ENCODE measurements around the gene CELF2.
A peak's percentile ranks its signal among the peaks of the same experiment; 100 is the strongest.

CELF2 gene

DNA sequence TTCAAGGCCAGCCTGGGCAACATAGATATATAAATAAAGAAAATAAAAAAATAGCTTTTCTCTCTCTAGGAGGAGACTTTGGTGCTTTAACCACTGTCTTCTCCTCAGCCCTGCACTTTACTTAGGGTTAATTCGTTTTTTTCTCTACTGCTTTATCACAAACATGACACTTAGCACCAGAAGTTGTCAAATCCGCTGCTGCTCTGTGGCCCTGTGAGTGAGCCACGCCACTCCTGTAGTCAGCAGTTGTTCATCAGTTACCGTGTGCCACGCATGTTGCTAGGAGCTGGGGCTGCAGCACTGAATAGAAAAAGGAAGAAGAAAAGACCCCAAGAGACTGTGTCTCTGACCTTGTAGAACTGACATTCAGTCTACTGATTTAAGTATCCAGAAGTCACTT lies 232.6 kb downstream of the CELF2 start:
- DNase-seq (ENCODE audit: low spot score) = no peak

DNA sequence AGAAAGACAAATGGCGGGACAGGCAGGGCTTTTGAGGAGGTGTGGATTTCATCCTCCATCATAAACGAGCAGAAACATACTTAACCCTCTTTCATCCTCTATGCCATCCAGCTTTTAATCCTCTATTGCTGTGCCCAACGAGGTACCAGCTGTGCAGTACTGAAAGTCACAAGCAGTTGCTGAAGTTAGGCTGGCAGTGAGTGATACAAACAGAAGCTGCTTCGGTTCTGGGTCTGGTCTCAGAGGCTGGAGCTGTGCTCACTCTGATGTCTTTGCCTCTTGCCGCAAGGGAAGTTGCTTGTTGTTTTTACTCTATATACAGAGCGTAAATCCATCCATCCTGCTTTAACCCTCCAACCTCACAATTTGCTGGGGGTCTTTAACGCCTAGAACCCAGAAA lies 235.2 kb downstream of the CELF2 start:
- no peak for DNase-seq (ENCODE audit: low spot score)

DNA sequence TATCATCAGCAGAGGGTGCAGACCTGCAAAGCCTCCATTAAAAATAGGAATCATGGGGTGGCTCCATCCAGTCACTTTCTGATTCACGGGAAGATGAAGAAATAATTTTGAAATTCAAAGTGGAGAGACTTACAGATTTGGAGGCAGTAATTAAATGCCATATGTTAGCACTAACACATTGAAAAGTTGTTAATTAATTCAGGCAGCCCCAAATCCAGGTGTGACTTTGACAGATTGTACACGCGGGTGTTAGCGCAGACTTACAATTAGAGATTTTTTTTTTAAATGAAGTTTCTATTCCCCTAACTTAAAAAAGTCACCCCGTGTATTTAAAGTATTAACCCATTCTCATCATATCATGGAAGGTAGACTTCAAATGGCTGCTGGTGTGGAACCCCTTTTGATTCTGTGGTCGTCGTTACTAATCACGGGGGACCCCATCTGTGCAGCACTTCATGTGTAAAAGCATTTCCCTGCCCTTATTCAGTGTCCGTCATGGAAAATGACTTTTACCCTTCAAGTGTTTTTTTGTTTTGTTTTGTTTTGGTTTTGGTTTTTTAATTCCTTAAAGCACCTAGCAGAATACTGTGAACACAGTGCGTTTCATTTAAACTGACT lies 235.8 kb downstream of the CELF2 start:
- no peak for DNase-seq (ENCODE audit: low spot score)

DNA sequence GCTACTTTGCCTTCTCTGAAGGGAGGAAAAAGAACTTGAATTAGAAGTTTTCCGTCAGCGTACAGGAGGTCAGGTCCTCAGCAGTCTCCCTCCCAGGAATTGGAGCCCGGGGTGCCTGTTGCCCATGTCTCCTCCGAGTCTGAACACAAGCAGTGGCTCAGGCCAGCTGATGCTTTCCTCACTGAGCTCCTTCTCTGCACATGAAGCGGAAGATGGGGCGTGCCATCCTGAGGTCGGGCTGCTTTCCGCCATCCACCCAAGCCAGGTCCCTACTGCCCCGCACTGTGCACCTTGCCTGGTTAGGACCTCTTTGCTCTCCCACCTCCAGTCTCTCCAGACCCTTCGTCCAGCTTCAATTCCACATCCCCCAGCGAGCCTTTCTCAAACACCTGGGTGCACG lies 237.5 kb downstream of the CELF2 start:
- DNase-seq (ENCODE audit: low spot score) = no peak

DNA sequence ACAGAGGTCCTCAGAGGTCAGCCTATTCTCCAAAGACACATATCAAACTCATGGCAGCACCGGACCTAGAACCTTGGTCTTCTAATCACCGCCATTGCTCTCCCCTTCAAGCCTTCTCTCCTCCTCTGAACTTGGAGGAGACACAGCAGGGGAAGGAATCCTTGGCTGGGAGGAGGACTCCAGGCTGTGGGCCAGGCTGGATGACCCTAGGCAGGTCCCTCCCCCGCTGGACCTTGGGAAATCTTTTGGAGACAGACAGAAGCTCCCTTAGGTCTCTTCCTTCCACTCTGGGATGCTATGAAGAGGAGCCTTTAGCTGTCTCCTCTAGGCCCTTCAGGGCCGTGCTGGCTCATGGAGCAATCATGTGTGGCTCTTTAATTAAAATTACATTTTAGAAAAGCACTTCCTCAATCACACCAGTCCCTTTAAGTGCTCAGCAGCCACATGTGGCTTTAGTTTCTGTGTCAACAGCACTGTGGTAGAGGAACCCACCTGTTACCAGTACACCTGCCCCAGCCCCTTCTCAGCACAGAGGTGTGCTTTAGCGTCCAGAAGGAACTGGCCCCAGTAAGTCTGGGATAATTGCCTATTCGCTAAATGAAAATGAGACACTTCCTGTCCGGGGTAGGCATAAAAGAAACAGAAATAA lies 238.2 kb downstream of the CELF2 start:
- no peak for DNase-seq (ENCODE audit: low spot score)

DNA sequence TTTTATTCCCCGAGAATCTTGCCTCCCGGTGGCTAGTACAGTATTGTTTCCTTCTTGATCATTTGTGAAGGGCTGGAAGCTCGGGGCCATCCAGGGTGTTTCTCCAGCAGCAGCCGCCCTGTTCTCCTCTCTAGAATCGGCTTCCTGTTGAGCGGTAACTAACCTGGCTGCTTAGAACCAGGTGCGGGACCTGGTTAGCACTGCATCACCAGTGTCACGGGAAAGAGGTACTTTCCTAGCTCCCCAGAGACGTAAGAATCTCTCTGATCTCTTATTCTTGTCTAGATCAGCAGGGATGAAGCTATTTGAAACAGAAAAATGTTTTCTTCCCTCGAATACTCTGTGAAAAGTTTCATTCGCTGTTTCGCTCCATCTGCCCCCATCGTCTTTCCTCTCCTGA lies 239.2 kb downstream of the CELF2 start:
- DNase-seq (ENCODE audit: low spot score) = no peak

DNA sequence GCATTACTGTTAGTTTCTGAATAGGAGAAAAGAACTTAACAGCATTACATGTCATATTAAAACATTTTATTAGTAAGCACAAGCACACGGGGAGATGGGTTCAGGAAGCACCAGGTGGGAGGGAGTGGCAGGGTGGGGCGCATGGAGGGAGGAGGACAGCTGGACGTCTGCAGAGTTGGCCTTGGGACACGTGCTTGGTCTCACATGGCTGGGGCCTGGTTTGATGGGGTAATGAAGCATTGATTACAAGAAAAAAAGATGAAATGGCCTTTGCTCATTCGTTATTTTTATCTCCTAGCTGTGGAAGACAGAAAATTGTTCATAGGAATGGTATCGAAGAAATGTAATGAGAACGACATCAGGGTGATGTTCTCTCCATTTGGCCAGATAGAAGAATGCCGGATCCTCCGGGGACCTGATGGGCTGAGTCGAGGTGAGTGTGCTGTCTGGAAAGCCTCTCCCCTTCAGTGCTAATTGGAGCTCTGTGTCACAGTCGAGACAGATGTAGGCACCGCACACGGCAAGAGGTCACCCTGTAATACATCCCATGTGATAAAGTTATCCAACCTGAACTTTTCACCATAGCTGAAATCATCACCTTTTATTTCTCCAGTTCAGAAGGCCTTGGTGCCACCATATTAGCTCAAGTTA lies 239.9 kb downstream of the CELF2 start:
- no peak for DNase-seq (ENCODE audit: low spot score)

DNA sequence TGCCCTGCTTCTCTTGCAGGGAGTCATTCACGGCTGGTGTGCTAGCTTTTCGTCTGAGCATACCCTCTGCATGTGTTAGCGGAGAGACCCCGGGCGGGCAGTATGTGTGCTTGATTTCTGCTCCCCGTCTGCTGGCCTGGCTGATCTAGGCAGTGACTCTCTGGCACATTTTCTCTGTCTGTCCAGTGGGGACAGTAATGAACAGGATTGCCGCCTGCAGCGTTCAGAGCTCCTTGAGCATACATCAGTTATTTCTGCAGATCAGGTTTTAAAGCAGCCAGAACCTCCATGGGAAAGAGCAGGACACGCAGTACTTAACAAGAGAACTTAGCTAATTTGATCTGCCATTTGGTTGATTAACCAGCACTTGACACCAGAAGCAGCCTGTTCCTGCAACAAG lies 242.5 kb downstream of the CELF2 start:
- peak; percentile 79 for DNase-seq (ENCODE audit: low spot score)

DNA sequence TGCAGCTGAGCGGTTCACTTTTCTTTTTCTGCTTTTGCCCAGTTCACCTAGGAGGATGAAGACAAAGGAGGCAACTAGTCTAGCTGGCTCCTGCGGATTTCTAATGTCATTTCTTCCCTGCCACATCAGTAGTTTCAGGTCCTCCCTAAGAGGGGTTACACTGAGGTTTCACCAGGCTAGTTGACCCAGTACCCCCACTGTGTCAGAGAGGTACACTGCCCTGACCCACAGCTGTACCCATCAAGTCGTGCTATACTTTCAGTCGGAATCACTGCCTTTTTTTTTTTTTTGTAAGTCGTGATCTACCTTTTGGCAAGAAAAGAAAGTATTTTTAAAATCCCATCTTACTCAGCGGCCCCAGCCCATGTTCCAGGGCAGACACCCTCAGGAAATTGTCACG lies 243.5 kb downstream of the CELF2 start:
- DNase-seq (ENCODE audit: low spot score) = no peak

DNA sequence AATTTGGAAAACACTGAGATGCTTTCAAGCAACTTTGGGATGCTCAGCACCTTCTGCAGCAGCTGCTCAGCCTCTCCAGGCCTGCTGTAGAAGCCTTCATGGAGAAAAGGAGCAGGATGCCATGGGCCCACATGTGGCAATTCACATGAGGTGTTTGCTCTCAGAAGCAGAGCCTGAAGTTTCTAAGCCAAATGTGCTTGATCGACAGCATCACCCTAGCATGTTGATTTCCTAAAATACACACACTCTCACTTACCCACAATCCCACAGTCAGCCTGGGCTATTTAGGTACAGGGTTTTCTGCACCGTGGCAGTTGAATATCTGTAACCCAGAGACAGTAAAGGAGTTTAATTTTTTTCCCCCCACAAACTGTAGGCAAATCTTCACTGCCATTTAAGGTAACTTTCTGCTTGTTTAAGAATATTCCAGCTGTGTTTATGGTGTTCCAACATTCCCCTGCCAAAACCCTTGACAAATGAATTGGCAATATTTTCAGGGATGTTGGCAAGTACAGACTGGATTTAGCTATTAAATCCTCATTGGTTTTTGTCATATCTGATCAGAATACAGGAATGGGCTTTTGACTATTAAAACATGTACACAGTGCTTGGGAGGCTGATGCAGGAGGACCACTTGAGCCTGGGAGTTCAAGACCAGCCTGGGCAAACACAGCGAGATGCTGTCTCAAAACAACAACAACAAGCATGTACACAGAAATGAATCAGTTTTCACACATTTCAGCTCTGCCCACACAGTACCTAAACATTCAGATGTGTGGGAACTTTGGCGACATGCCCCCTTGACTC lies 244.2 kb downstream of the CELF2 start:
- DNase-seq (ENCODE audit: low spot score) = no peak

DNA sequence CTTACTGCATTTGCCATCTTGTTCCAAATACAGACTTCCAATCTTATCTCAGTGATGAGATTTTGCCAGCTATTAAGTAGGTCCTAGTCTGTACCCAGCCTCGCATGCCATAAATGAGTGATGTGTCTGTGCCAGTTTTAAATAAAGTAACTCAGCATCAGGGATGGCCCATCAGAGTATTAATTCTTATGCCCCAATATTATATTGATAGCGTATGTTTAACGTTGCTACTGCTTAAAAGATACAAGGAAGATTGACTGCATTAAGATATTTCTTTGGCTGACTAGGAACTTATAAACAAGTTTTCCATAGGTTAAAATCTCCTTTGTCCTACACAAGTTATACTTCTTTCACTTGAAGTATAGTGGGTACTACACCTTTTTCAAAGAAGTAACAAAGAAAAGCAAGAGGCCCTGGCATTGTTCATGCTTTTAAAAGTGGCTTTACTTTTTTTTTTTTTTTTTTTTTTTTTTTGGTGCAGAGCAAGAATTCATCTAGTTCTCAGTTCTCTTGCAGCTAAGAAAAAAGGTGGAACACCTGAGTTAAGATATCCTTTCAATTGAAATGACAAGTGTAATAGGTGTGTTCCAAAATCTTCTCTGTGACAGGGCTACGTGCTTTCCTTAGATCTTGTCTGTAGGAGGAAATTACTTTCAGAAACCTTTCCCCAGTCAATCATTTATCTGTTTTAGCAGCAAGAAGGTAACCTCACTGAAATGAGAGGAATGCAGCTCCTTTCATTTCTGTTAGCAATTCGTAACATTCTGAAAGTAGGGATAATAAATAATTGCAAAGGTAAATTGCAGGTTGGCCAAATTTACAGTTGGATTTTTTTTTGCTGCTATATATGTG lies 245.0 kb downstream of the CELF2 start:
- no peak for DNase-seq (ENCODE audit: low spot score)

DNA sequence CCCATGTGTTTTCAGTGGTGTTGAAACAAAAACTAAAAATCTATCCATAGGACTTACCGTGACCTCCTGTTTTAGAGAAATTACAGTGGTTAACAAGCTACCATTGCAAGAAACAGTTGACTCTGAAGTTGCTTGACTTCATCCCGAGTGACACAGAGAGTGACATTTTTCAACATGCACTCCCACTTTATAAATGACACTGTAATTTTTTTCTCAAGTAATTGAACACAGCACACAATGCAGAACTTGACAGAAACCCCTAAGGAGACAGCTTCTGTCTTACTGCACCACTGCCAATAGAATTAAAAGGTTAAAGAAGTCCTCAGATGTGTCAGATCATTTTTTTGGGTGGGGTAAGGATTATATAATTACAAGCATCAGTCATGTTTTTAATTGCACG lies 246.1 kb downstream of the CELF2 start:
- no peak for DNase-seq (ENCODE audit: low spot score)

DNA sequence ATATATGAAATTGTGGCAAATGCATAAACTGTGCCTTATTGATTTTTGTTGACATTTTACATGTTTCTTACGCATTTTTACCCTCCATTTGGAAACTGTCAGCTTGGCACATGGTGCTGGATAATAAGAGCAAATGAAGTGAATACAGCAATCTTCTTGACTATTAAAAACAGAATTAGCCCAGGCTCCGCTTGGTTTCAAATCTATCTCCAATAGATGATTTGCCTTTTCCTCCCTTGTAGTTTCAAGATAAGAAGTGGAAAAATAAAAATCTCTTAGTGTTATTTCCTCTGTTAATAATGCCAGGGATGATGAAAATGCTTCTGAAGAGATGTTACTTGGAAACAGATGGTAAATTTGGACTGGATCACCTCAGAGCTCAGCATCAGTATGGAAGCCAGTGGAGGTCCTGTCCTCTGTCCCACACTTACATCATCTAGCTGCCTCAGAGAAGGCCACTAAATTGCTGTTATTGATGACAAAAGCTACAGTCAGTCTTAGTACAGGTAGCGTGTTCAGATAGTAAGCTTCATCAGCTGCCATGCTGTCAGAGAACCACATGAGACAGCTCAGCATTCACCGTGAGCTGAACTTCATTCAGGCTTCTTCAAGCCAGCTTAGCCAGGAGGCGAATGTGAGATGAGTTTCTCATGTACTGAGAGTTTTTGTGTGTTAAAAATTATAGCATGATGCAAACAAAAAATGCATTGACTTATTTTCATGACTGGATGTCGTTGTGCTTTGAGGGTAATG lies 246.8 kb downstream of the CELF2 start:
- peak; percentile 81 for DNase-seq (ENCODE audit: low spot score)

DNA sequence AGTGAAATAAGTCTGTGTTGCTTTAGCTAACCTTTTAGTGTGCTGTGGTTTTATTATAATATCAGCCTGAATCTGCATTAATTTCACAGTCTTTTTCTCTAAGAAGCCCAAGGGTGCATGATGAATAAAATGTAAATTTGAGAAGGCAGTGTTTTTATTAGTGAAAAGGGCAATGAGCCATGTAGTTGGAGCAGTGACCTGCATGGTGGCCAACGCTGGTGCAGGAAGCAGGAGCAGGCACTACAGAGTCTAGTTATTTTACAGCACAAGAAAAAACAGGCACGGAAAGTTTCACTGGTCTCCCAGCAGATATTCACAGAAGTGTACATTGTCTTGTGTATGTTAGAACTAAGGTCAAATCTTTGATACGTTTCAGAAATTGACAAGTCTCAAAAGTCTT lies 247.8 kb downstream of the CELF2 start:
- DNase-seq (ENCODE audit: low spot score) = peak; percentile 57

DNA sequence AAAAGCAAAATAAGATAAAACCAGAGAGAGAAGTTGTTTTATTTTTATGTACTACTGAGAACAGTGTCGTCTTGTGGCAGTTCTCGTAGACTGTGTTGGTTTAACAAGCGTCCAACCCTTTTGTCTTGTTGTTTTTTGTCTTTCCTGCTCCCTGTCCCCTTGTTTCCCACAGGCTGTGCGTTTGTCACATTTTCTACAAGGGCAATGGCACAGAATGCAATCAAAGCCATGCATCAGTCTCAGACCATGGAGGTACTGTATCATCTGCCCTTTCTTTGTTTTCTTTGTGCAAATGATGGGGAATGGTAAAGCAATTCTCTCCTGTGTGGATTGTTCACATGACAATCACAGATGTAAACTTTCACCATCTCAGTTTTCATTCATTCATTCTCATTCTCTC lies 248.8 kb downstream of the CELF2 start:
- no peak for DNase-seq (ENCODE audit: low spot score)

DNA sequence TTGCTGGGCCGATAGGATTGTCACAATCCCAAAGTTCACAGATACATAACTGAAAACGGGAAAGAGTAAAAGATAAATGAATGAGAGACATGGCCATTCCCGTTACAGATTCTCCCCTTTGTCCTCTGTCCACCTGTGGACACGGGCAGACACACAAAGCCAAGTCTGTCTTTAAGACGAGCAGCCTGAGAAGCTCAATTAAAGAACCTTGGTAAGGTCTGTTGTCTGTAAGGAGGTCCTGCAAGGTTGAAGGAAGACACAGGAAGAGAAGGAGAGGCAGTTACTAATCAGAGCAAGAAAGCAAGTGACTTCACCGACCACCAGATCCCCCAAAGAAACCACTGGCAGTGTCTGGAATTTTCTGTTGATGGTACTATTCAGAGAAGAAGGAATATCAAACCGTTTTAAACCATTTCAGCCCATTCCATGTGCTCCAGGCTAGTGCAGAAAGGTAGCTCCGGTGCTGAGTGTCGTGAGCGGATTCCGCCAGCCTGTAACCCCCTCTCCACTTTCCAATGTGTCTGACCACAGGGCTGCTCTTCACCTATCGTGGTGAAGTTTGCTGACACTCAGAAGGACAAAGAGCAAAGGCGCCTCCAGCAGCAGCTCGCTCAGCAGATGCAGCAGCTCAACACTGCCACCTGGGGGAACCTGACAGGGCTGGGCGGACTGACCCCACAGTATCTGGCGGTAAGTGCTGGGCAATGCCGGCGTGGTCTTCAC lies 252.6 kb downstream of the CELF2 start:
- DNase-seq (ENCODE audit: low spot score) = peak; percentile 60

DNA sequence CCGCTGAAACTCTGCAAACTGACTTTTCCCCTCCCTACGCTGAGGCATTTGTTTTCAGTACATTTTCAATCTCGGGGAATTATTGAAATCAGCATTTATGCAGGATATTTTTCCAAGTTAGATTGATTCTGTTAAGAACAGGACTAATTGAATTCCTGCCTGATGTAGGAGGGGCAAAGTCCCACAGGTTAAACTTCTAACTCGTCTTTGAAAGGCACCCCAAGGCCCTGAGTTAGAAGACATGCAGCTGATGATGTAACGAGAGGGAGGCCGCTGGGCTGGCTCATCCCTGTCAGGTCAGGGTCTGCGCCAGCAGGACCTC lies 253.1 kb downstream of the CELF2 start:
- no peak for DNase-seq (ENCODE audit: low spot score)

DNA sequence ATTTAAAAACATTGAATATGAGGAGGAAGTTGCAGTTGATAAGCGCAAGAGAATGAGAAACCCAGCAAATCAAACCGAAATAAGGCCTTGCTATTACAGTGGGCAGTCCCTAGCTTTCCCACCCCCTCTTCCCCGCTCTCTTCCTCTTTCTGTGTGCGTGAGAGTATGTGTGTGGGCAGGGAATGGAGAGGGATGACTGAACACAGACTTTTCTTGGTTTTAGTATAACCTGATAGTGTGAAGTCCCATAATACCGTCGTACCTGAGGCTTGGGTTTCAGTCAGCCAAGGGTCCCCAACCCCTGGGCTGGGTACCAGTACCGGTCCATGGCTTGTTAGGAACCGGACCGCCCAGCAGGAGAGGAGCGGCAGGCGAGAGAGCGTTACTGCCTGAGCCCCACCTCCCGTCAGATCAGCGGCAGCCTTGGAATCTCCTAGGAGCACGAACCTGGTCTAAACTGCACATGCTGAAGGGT lies 255.3 kb downstream of the CELF2 start:
- DNase-seq (ENCODE audit: low spot score) = no peak

DNA sequence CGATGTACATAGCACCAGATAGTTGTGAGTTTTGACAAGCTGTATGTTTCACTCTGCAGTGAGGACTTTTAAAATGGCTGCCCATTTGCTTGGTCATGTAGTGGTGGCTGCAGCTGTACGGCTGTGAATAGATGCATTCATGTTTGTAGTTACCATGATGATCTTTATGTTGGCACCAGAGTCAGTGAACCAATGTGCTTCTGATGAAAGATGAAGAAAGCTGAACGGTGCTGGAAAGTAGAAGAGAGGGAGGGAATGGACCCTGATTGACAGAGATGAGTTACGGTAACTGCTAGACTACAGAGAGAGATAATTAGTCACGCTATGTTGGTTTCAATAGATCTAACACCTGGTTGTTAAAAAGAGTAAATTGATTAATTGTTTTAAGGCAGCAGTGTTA lies 256.8 kb downstream of the CELF2 start:
- no peak for DNase-seq (ENCODE audit: low spot score)

DNA sequence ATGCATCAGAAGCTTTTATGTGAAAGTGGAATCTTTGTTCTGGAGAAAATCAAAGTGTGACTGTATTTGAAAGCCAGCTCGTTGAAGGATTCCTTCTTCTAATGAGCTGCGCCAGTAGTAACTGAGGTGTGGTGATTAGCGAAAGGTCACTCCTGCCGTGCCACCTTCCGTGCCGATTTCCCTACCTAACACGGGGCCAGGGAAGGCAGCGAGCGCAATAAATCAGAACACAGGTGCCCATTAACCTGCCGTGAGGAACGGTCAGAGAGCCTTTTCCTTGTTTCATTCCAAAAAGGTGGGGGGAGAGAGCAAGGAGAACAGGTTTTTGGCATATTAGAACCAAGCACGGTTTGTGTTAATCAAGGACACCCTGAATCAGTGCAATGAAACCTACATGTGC lies 258.0 kb downstream of the CELF2 start:
- peak; percentile 42 for DNase-seq (ENCODE audit: low spot score)
